ENCODE measurements around the gene XPA. TPM values are rescaled to one million over a fixed set of nuclear protein-coding genes. Genes with fewer than 3 reads are reported as not detected.

The XPA gene
- total and polyA plus RNA-seq, 2 of the 13 experiments (the other 11 are each of a cell fraction or from before 2014, with no cell fraction given), result 2.3 to 15.2 TPM

DNA sequence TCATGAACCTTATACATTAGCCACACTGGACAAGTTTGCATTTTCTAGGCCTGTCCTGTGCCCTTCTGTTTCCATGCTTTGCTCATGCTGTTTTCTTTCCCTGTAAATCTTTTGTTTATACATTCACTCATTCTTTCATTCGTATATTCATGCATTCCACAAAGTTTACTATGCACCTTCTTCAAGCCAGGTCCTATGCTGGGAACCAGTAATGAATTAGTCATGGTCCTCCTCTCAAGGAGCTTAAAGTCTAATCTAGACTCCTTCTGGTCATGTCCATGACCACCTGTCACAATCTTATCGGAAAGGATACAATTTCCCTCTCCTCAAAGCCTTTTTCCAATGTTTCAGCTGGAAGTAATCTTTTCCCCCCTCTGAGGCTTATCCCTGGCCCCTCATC, 9.1 kb upstream of the XPA start:
- POLR2A ChIA-PET, result interaction anchor here (1.2 kb wide), 1 partner anchor 9 kb away, joined by 3 read pairs; the partner anchor contains the start of gene XPA
- FAIRE-seq (no peak), DNase-seq (ENCODE audit: low spot score) (no peak), ATAC-seq (no peak)
- H3K9ac ChIP-seq (ENCODE audit: insufficient read depth, low read depth, low read length), result no peak overlapping the region
- in situ Hi-C loops (cut with HindIII; ENCODE audit: extremely low pct_ligation_motif_present, low pct_unique_long_range_greater_than_20kb), result no loop called here
- TF ChIP-seq, protein P1, sequence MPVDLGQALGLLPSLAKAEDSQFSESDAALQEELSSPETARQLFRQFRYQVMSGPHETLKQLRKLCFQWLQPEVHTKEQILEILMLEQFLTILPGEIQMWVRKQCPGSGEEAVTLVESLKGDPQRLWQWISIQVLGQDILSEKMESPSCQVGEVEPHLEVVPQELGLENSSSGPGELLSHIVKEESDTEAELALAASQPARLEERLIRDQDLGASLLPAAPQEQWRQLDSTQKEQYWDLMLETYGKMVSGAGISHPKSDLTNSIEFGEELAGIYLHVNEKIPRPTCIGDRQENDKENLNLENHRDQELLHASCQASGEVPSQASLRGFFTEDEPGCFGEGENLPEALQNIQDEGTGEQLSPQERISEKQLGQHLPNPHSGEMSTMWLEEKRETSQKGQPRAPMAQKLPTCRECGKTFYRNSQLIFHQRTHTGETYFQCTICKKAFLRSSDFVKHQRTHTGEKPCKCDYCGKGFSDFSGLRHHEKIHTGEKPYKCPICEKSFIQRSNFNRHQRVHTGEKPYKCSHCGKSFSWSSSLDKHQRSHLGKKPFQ (CRISPR knock-in tag; IDR thresholded peaks at IDR 0.05; ENCODE audit: insufficient replicate concordance), result no peak
- no peak overlapping the region for H3K27ac ChIP-seq (ENCODE audit: extremely low read length, insufficient read depth, low read length)
- CTCF ChIA-PET (ENCODE audit: low intra/inter-chr PET ratio, low total read pairs), result no interaction called here
- H3K36me3 ChIP-seq (replicated peaks in 1 of 2; ENCODE audit: control insufficient read depth in 1 of 2, insufficient read depth in 2 of 2, low read length in 2 of 2), result no peaks in the 10 kb centered on the region
- intact Hi-C loops (cut with micrococcal nuclease; ENCODE audit: unreplicated experiment), result no loop called here
- no peak overlapping the region for H3K4me3 ChIP-seq (replicated peaks in 1 of 3; ENCODE audit: insufficient read depth in 1 of 3, low read depth in 2 of 3, low read length in 3 of 3)
- no peaks in the 10 kb centered on the region for H4K20me1 ChIP-seq (ENCODE audit: insufficient read depth, low read length)
- H3K9me3 ChIP-seq (ENCODE audit: low read length), result no peaks in the 10 kb centered on the region
- H2AFZ ChIP-seq (ENCODE audit: low read length), result no peak overlapping the region
- no peak overlapping the region for H3K4me2 ChIP-seq (ENCODE audit: low read depth, low read length)
- H3K79me2 ChIP-seq (ENCODE audit: insufficient read depth, low read length), result no peaks in the 10 kb centered on the region
- no TSS peak for BruUV-seq (replicated peaks)
- WGBS (ENCODE audit: low lambda C conversion rate), result 58% methylated on average over 2 of the region's 2 CpGs
- peaks cover 52% of the 10 kb centered on the region for H3K4me1 ChIP-seq (ENCODE audit: insufficient read depth, low read length)
- no peaks in the 10 kb centered on the region for H3K27me3 ChIP-seq (ENCODE audit: control insufficient read depth in 1 of 2, insufficient read depth in 2 of 2, low read length in 2 of 2)

- Histone ChIP-seq H3K9me3 (ENCODE audit: low read length) (no peaks in the 10 kb centered on the region), H3K4me3 (replicated peaks in 1 of 3; ENCODE audit: insufficient read depth in 1 of 3, low read depth in 2 of 3, low read length in 3 of 3) (no peak overlapping the region), H4K20me1 (ENCODE audit: insufficient read depth, low read length) (no peaks in the 10 kb centered on the region), H3K79me2 (ENCODE audit: insufficient read depth, low read length) (no peaks in the 10 kb centered on the region), H3K36me3 (replicated peaks in 1 of 2; ENCODE audit: control insufficient read depth in 1 of 2, insufficient read depth in 2 of 2, low read length in 2 of 2) (no peaks in the 10 kb centered on the region), H3K4me1 (ENCODE audit: insufficient read depth, low read length) (peaks cover 57% of the 10 kb centered on the region), H3K9ac (ENCODE audit: insufficient read depth, low read depth, low read length) (no peak overlapping the region), H2AFZ (ENCODE audit: low read length) (no peak overlapping the region), H3K4me2 (ENCODE audit: low read depth, low read length) (no peak overlapping the region), H3K27me3 (ENCODE audit: control insufficient read depth in 1 of 2, insufficient read depth in 2 of 2, low read length in 2 of 2) (no peaks in the 10 kb centered on the region), H3K27ac (ENCODE audit: extremely low read length, insufficient read depth, low read length) (no peak overlapping the region)
- FAIRE-seq (no peak), DNase-seq (ENCODE audit: low spot score) (no peak), ATAC-seq (no peak)
- in situ Hi-C loops (cut with HindIII; ENCODE audit: extremely low pct_ligation_motif_present, low pct_unique_long_range_greater_than_20kb) (no loop called here), intact Hi-C loops (cut with micrococcal nuclease; ENCODE audit: unreplicated experiment) (no loop called here)
- WGBS (ENCODE audit: low lambda C conversion rate), result 83% methylated on average over 3 of the region's 3 CpGs
- ChIA-PET CTCF (ENCODE audit: low intra/inter-chr PET ratio, low total read pairs) (no interaction called here), POLR2A (no interaction called here)
- no TSS peak for BruUV-seq (replicated peaks)
- no peak for TF ChIP-seq JUN (CRISPR knock-in tag; IDR thresholded peaks at IDR 0.05)
- no peak for TF ChIP-seq ZNF883 (CRISPR knock-in tag; IDR thresholded peaks at IDR 0.05; ENCODE audit: not compliant biosample characterization)
- no peak for TF ChIP-seq ZNF264 (CRISPR knock-in tag; IDR thresholded peaks at IDR 0.05)
- TF ChIP-seq PHF20 (CRISPR knock-in tag; IDR thresholded peaks at IDR 0.05), result no peak
- TF ChIP-seq CAMTA2 (CRISPR knock-in tag; IDR thresholded peaks at IDR 0.05; ENCODE audit: borderline replicate concordance), result no peak
- no peak for TF ChIP-seq CENPT (CRISPR knock-in tag; IDR thresholded peaks at IDR 0.05; ENCODE audit: low read depth)
- no peak for TF ChIP-seq SUZ12 (IDR thresholded peaks at IDR 0.05; ENCODE audit: low read depth, low read length)
- no peak for TF ChIP-seq EZH2 (conservative IDR thresholded peaks at IDR 0.05; ENCODE audit: low read depth, low read length)
Observed at GRCh38 chr9:97705354-97705950, 8.3 kb upstream of the XPA start.

All from HepG2 (cell line).